Colonic mucosa (tissue), 4 donors: ENCODE data around the gene PLPP3. TPM values are rescaled to one million over a fixed set of nuclear protein-coding genes. Genes with fewer than 3 reads are reported as not detected.

ENCODE experiments used
- DNase-seq: peaks from one replicate; pipeline ENCODE4 v3.0.0-alpha.2; 2020
- H3K27ac ChIP-seq: fragments of 200-600 bp; one replicate; pipeline ENCODE4 v1.8.0; 2021
- H3K27me3 ChIP-seq: fragments of 200-600 bp; one replicate; pipeline ENCODE4 v1.8.0; 2021
- H3K36me3 ChIP-seq: fragments of 200-600 bp; one replicate; pipeline ENCODE4 v1.8.0; 2021
- H3K4me1 ChIP-seq: fragments of 200-600 bp; one replicate; pipeline ENCODE4 v1.8.0; 2021; ENCODE audit warnings: mild to moderate bottlenecking
- H3K4me3 ChIP-seq: fragments of 200-600 bp; one replicate; pipeline ENCODE4 v1.8.0; 2021
- H3K9ac ChIP-seq, 2 donors: one replicate each; pipeline ENCODE4 v1.7.0; 2013; ENCODE audit warnings: control low read depth in 2 of 2, low read depth in 2 of 2, low read length in 2 of 2
- H3K9me3 ChIP-seq: fragments of 200-600 bp; one replicate; pipeline ENCODE4 v1.8.0; 2021
- CTCF ChIP-seq: fragments of 200-600 bp; IDR thresholded peaks from one replicate; pipeline ENCODE4 v1.8.0; 2022; ENCODE audit warnings: antibody characterized with exemption, mild to moderate bottlenecking
- intact Hi-C: fragments of 100-400 bp; cut with DNase I; formaldehyde crosslinking; loops from one replicate; pipeline ENCODE4 v1.14.1; 2022
- total RNA-seq, 2 donors: library from RNA; stranded (reverse); fragmentation: NEBNext Ultra II Directional in 1 of 2; extraction: Animal tissue kit (Norgen Biotek cat#: 25700) in 1 of 2; gene quantifications; one replicate each; pipeline ENCODE4 v1.2.1, GENCODE V29; 2021
- donor health status: healthy.
- donor health status: DM: no; HTN: no; CAD: no.
- donor health status: DM: no; HTN: no; CAD: no.

Gene PLPP3
- total RNA-seq, 2 donors from 2014 or later, result 18.6 to 33.3 TPM

DNA sequence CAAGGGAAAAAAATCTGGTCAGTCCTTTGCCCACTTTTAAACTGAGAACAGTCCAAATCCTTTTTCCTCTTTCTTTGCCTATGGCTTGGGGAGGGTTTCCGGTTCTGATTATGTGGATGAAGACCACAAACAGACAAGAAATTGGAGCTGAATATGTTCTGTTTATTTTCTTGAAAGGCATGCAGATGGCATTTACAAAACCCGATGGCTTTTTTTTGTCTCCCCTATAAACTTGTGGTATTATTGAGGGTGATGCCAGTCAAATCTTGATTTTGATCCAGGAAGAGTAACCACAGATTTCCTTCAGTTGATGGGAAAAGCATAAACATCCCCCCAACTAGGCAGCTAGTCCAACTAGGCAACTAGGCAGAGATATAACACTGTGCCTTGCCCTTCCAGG is 38.9 kb downstream of the PLPP3 start:
- Histone ChIP-seq H3K27me3 (no peaks in the 10 kb centered on the region), H3K9ac (no peak overlapping the region), H3K4me3 (no peak overlapping the region), H3K36me3 (no peaks in the 10 kb centered on the region), H3K4me1 (no peaks in the 10 kb centered on the region), H3K9me3 (no peaks in the 10 kb centered on the region), H3K27ac (no peak overlapping the region)
- intact Hi-C loops, result no loop called here
- DNase-seq, result no peak
- no peak for TF ChIP-seq CTCF

DNA sequence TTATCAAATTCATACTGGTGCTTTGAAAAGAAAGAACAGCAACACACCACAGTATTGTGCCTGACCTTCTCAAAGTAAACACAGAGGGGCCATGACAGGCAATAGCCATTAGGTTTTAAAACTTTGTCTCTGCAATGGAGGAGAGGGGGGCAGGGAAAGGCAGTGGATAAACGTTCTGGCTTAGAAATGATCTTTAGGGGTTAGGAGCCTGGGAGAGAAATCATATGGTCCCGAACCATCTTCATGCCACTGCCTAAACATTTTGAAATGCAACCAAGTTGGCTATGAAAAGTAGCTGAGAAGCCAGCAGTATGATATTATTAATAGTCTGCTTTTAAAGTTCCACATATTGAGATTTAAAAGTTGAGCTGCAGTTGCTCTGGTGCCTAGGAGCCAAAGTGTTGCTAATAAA is 39.8 kb downstream of the PLPP3 start:
- TF ChIP-seq CTCF, result no peak
- no peak overlapping the region for H3K4me3 ChIP-seq
- intact Hi-C loops, result no loop called here
- H3K27me3 ChIP-seq, result no peaks in the 10 kb centered on the region
- H3K27ac ChIP-seq, result no peak overlapping the region
- no peaks in the 10 kb centered on the region for H3K4me1 ChIP-seq
- H3K9me3 ChIP-seq, result no peaks in the 10 kb centered on the region
- no peak for DNase-seq
- H3K36me3 ChIP-seq, result no peaks in the 10 kb centered on the region
- no peak overlapping the region for H3K9ac ChIP-seq

DNA sequence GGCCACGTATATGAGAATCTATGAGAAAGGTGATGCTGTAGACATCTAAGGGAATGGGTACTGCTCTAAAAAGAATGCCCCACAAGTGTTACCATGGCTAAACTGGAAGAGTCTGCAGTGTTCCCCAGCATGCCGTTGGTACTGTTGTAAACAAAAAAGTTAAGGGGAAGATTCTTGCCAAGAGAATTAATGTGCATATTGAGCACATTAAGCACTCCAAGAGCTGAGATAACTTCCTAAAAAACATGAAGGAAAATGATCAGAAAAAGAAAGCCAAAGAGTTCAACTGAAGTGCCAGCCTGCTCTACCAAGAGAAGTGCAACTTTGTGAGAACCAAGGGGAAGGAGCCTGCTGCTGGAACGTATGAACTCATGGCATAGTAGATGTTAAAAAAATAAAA is 40.8 kb downstream of the PLPP3 start:
- no peak for DNase-seq
- TF ChIP-seq CTCF, result no peak
- no peaks in the 10 kb centered on the region for H3K27me3 ChIP-seq
- H3K4me1 ChIP-seq, result no peaks in the 10 kb centered on the region
- no peaks in the 10 kb centered on the region for H3K36me3 ChIP-seq
- no peaks in the 10 kb centered on the region for H3K9me3 ChIP-seq
- no peak overlapping the region for H3K4me3 ChIP-seq
- intact Hi-C loops, result no loop called here
- H3K27ac ChIP-seq, result no peak overlapping the region
- H3K9ac ChIP-seq, result no peak overlapping the region

DNA sequence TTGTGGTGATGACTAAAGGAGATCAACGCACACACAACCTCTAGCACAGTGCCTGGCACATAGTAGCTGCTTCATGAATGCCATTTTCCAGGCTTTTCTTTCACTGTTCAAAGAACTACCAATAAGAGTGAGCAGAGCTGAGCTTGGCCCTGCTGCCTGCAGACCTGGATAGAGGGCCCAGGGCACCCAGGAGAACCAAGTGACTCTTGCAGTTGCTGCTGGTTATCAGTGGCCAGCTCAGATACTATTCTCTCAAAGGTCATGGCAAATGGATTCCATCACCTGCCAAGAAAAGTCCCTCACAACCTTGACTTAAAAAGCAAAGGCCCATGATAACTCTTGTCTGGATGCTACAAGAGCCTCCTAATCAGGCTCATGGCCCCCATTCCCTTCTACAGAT is 41.7 kb downstream of the PLPP3 start:
- H3K36me3 ChIP-seq, result no peaks in the 10 kb centered on the region
- H3K4me1 ChIP-seq, result no peaks in the 10 kb centered on the region
- intact Hi-C loops, result no loop called here
- H3K27me3 ChIP-seq, result no peaks in the 10 kb centered on the region
- no peak overlapping the region for H3K27ac ChIP-seq
- no peak overlapping the region for H3K4me3 ChIP-seq
- no peak overlapping the region for H3K9ac ChIP-seq
- no peak for DNase-seq
- no peak for TF ChIP-seq CTCF
- no peaks in the 10 kb centered on the region for H3K9me3 ChIP-seq

DNA sequence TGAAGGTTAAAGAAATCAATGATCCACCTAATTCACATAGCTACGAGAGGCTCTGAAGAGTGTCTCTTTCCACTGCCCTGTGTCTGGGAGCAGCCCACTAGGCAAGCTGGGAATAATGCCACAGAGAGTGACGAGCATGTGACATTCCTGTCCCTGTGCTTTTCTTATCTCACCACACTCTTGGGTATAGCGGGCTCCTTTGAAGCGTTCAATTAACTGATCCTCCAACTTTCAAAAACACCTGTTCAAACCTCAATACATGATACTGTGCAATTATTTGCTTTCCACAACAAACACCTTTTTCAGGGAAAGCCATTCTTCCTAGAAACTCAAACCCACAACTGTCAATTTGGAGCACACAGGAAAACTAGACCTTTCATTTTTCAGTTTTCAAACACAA is 43.4 kb downstream of the PLPP3 start:
- no peak for TF ChIP-seq CTCF
- no peak for DNase-seq
- H3K27ac ChIP-seq, result no peak overlapping the region
- no peaks in the 10 kb centered on the region for H3K9me3 ChIP-seq
- H3K4me3 ChIP-seq, result no peak overlapping the region
- H3K27me3 ChIP-seq, result no peaks in the 10 kb centered on the region
- no peaks in the 10 kb centered on the region for H3K4me1 ChIP-seq
- H3K9ac ChIP-seq, result no peak overlapping the region
- intact Hi-C loops, result no loop called here
- no peaks in the 10 kb centered on the region for H3K36me3 ChIP-seq

DNA sequence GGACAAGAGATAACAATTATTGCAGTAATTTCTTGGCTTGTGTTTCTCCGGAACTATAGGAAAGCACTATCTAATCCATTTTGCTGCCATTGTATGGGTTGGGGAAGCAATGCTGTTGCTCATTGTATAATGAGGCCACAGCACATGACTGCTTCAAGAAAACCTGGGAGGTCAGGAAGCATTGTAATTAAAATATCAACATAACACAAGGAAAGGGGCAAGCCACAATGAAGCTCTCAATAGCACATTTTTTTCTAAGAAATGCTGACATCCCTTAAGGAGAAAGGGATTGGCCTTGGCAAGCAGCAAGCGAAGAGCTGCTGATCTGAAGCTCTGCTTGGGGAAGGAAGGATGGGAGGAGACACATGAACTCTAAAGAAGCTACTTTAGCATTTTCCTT is 44.0 kb downstream of the PLPP3 start:
- Histone ChIP-seq H3K4me1 (no peaks in the 10 kb centered on the region), H3K36me3 (no peaks in the 10 kb centered on the region)
- intact Hi-C loops, result no loop called here

More for the DNA sequence above, 44.0 kb downstream of the PLPP3 start:
- DNase-seq, result no peak
- no peak for TF ChIP-seq CTCF
- Histone ChIP-seq H3K27ac (no peak overlapping the region), H3K4me3 (no peak overlapping the region), H3K27me3 (no peaks in the 10 kb centered on the region), H3K9ac (no peak overlapping the region), H3K9me3 (no peaks in the 10 kb centered on the region)
